ENCODE measurements around the gene VSIR.

The VSIR gene

DNA sequence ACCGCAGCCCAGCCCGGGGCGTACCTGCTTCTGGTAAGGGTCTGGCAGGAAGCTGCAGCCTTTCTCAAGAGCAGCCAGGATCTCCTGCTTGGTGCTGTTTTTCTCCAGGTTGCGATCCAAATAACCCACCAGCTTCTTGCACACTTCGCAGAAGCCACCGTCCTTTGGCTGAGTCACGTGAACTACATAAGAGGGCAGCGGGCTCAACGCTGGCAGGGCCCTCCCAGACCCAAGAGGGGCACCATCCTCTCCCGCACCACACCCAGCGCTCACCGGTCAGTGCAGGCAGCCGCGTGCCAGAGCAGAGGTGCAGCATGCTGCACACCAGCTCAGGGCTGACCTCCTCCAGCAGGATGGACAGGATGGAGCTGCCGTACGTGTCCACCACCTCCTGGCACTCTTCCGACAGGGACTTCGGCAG lies 46.1 kb upstream of the VSIR start:
- TF ChIP-seq TAF1 (IDR thresholded peaks at IDR 0.05; ENCODE audit: borderline replicate concordance, insufficient read depth, low read length) = no peak
- TF ChIP-seq FOXP2 (optimal IDR thresholded peaks at IDR 0.05; ENCODE audit: borderline replicate concordance, extremely low read depth, extremely low read length, insufficient read depth) = no peak
- TF ChIP-seq POLR2AphosphoS5 (IDR thresholded peaks at IDR 0.05; ENCODE audit: low read depth, low read length) = no peak
- no peak for TF ChIP-seq SIN3A (IDR thresholded peaks at IDR 0.05; ENCODE audit: borderline replicate concordance, insufficient read depth, low read length)
- TF ChIP-seq, protein P1, sequence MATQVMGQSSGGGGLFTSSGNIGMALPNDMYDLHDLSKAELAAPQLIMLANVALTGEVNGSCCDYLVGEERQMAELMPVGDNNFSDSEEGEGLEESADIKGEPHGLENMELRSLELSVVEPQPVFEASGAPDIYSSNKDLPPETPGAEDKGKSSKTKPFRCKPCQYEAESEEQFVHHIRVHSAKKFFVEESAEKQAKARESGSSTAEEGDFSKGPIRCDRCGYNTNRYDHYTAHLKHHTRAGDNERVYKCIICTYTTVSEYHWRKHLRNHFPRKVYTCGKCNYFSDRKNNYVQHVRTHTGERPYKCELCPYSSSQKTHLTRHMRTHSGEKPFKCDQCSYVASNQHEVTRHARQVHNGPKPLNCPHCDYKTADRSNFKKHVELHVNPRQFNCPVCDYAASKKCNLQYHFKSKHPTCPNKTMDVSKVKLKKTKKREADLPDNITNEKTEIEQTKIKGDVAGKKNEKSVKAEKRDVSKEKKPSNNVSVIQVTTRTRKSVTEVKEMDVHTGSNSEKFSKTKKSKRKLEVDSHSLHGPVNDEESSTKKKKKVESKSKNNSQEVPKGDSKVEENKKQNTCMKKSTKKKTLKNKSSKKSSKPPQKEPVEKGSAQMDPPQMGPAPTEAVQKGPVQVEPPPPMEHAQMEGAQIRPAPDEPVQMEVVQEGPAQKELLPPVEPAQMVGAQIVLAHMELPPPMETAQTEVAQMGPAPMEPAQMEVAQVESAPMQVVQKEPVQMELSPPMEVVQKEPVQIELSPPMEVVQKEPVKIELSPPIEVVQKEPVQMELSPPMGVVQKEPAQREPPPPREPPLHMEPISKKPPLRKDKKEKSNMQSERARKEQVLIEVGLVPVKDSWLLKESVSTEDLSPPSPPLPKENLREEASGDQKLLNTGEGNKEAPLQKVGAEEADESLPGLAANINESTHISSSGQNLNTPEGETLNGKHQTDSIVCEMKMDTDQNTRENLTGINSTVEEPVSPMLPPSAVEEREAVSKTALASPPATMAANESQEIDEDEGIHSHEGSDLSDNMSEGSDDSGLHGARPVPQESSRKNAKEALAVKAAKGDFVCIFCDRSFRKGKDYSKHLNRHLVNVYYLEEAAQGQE (IDR thresholded peaks at IDR 0.05; ENCODE audit: insufficient read depth in 1 of 2, low read depth in 2 of 2, low read length in 2 of 2) = no peak

- TF ChIP-seq, protein P1 (IDR thresholded peaks at IDR 0.05; ENCODE audit: insufficient read depth in 1 of 2, low read depth in 2 of 2, low read length in 2 of 2) = no peak
- TF ChIP-seq POLR2AphosphoS5 (IDR thresholded peaks at IDR 0.05; ENCODE audit: low read depth, low read length) (no peak), FOXP2 (optimal IDR thresholded peaks at IDR 0.05; ENCODE audit: borderline replicate concordance, extremely low read depth, extremely low read length, insufficient read depth) (no peak)
Observed at GRCh38 chr10:71818674-71819260, 45.4 kb upstream of the VSIR start.

- TF ChIP-seq TAF1 (IDR thresholded peaks at IDR 0.05; ENCODE audit: borderline replicate concordance, insufficient read depth, low read length) (no peak), SIN3A (IDR thresholded peaks at IDR 0.05; ENCODE audit: borderline replicate concordance, insufficient read depth, low read length) (no peak), FOXP2 (optimal IDR thresholded peaks at IDR 0.05; ENCODE audit: borderline replicate concordance, extremely low read depth, extremely low read length, insufficient read depth) (no peak), POLR2AphosphoS5 (IDR thresholded peaks at IDR 0.05; ENCODE audit: low read depth, low read length) (no peak)
- TF ChIP-seq, protein P1 (IDR thresholded peaks at IDR 0.05; ENCODE audit: insufficient read depth in 1 of 2, low read depth in 2 of 2, low read length in 2 of 2) = no peak
Observed at GRCh38 chr10:71817831-71818655, 44.7 kb upstream of the VSIR start.

GRCh38 chr10:71816936-71817618 lies 43.8 kb upstream of the VSIR start:
- TF ChIP-seq POLR2AphosphoS5 (IDR thresholded peaks at IDR 0.05; ENCODE audit: low read depth, low read length) = no peak
- no peak for TF ChIP-seq TAF1 (IDR thresholded peaks at IDR 0.05; ENCODE audit: borderline replicate concordance, insufficient read depth, low read length)
- TF ChIP-seq, protein P1 (IDR thresholded peaks at IDR 0.05; ENCODE audit: insufficient read depth in 1 of 2, low read depth in 2 of 2, low read length in 2 of 2) = no peak
- no peak for TF ChIP-seq SIN3A (IDR thresholded peaks at IDR 0.05; ENCODE audit: borderline replicate concordance, insufficient read depth, low read length)
- TF ChIP-seq FOXP2 (optimal IDR thresholded peaks at IDR 0.05; ENCODE audit: borderline replicate concordance, extremely low read depth, extremely low read length, insufficient read depth) = no peak

Data from PFSK-1 (cell line).